Stimulated activated CD4-positive, alpha-beta T cell treated with anti-CD3 and anti-CD28 coated beads, Interleukin-1b, Interleukin-23, amount 100 ng/mL, for 24 hours (primary cell): Measurements from ENCODE around the gene ATP10B.
"Not testable (repeated sequence)": the region's sequence is repeated elsewhere in the genome, so short reads cannot be mapped to it uniquely, and the experiment has no call there.

Experiments
- DNase-seq, 4 experiments: peaks; one replicate each; pipeline ENCODE4 v3.0.0-alpha.2; 2020; ENCODE audit warnings: low read depth in 4 of 4, low spot score in 1 of 4

The ATP10B gene

DNA sequence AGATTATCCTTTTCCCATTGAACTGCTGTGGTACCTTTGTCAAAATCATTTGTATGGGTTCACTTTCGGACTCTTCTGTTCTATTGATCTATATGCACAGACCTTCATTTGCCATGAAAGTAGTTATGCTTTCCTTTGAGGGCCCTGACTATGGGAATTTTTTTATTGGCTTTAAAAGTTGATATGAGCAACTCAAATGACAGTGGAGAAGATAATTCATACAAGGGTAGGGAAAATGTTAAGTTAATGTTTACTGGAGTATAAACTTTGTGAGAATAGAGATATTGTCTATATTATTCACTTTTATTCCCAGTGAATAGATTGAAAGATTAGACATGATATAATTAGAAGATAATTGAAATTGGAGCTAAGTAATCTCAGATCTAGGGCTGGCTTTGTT is 94.8 kb downstream of the ATP10B start:
- DNase-seq: no peak

DNA sequence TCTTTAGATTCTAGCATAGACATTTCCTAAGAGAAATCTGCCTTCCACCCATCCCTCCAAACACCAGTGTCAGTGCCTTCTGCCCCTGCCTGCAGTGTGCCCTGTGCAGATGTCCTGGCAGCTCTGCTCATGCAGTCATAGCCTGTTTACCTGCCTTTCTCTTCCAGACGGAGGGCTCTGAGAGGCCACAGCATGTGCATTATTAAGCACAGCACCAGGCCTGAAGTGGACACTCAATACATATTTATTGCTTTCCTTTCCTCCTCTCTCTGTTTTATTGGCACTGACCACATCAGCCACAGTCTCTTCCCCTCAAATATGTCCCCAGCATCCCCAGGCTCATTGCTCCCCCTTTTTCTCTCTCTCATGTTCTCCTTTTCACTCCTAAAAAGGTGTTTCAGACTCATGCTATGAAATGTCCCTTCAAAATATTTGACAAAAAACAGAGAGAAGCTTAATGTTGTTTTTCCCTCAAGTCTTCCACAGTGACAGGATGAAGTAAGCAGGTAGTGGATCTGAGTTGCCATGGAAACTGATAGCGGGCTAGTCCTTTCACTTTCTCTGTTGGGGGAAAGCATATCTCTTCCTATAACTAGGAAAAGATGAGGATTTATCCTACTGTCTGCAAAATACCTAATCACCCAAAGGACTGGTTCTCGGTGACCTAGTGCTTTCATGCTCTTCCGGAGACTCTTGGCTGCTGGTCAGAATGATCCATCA is 100.9 kb downstream of the ATP10B start:
- no peak for DNase-seq

DNA sequence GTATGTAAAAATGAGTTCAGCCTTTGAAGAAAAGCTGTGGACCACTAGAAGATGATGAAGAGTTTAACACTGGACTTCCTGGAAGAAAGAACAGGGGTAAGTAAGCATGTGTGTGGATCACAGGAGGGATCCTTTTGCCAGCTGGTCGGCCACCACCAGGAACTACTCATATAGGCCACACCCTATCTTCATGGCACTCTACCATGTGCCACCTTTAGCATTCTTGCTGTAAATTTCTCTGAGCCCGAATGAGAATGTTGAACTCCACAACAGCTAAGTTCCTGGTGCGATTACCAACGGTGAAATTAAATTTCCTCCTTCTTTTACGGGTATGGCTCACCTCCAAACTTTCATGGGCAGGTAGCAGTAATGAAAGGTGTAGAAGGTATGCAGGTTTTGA is 102.3 kb downstream of the ATP10B start:
- no peak for DNase-seq

DNA sequence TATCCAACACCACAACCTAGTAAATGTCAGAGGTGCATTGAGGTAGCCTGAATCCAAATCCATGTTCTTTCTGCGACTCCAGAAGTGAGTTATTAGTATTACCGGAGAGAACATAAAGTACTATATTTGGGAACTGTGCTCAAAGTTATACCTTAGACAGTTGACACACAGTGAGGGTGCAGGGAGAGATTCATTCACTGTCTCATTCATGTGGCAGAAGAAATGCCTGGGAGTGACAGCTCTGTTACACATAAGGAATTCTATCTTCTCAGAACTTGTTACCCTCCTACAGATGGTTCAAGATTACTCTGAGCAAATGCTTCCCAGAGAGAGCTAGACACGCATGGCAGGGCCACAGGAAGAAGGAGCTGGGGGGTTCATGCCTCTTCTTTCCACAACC is 103.0 kb downstream of the ATP10B start:
- no peak for DNase-seq

DNA sequence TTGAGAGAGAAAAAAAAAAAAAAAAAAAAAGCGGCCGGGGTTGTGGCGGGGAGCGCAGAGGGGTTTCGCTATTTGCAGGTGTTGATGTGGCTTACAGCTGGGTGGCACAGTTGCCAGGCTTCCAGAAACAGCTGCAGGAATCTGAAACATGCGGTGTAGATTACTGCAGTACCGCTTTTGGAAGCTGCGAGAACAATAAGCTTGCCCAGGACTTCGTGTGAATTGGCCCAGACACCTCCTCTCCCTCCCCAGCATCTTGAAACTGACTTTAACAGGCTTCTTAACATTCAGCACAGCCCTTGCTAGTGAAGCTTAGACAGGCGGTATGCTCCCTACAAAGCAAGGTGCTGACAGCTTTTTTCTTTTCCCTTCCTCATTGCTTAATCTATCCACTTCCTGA is 104.0 kb downstream of the ATP10B start:
- no peak for DNase-seq

DNA sequence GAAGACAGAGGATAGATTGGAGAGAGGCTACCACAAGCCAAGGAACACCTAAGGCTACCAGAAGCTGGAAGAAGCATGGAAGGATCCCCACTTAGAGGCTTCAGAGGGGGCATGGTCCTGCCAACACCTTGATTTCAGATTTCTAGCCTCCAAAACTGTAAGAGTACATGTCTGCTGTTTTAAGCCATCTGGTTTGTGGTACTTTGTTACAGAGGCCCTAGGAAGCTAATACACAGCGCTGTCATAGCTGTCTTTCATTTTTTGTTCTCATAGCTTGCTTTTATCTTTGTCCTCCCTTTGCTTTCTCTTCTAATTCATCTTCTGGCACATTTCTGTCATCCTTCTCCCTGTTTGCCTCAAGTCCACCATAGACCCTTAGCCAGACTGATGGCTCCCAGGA is 104.5 kb downstream of the ATP10B start:
- DNase-seq: no peak

DNA sequence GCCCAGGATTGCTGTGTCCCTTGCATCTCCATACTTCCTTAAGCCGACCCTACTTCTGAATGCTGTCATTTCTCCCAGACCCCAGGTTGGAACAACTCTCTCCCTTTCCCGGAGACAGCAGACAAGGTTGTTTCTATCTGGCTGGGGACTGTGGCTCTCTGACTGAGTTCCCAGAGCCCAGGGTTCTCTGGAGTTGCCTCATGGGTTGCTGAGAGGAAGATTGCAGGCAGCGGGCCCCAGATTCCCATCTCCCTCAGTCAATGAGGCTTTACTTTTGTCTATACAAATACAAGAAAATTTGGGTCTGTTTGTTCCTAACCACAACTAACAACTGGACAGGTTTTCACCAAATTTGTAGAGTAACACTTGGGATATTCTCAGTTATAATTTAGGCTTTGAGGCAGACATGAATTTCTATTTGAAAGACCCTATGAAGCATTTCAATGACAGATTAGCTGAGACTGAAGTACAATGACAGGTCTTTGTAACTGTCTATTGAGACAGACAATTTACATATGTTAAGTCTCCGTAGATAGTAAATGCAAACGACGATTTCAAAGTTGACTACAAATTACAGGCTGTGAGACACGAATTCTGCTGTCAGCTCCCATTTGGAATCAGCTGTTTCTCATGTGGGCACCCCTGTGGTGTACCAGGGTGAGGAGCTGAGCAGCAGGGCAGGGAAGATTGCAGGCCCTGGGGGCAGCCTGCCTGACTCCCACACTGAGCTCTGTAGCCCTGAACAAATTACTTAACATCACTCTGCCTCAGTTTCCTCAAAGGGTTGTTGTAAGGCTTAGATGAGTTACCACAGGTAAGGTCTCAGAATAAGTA is 107.5 kb downstream of the ATP10B start:
- no peak for DNase-seq

DNA sequence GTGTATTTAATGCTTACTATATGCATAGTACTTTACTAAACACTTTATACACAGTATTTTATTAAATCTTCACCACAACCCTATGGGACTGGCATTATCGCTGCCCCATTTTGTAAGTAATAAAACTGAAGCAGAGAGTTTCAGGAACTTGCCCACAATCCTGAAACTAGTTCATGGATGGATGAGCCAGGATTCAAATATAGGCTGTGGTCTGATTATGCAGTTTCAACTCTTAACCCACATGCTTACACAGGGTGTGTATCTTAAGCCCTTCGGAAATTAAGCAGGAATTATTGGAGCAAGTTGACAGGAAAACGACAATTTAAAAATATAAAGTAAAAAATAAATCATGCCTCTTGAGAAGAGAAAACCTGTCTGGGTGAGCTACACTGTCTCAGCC is 109.0 kb downstream of the ATP10B start:
- DNase-seq: no peak

DNA sequence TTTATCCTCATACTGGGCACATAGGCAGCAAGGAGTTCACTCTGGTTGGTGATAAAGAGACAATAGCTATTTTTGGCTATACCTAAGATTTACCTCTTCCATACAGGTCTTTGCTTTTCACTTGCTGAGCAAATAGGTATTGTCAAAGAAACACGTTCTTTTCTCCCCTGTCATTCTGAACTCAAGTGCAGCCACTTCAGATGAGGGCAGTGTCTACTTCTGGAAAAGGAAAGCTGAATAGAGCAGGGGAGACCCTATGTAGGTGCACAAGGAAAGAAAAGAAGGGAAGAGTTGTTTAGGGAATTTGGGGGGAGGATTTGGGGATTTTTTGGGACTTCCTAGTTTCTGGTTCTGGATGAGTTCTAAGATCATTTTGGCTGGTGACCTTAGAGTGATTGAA is 109.6 kb downstream of the ATP10B start:
- no peak for DNase-seq

DNA sequence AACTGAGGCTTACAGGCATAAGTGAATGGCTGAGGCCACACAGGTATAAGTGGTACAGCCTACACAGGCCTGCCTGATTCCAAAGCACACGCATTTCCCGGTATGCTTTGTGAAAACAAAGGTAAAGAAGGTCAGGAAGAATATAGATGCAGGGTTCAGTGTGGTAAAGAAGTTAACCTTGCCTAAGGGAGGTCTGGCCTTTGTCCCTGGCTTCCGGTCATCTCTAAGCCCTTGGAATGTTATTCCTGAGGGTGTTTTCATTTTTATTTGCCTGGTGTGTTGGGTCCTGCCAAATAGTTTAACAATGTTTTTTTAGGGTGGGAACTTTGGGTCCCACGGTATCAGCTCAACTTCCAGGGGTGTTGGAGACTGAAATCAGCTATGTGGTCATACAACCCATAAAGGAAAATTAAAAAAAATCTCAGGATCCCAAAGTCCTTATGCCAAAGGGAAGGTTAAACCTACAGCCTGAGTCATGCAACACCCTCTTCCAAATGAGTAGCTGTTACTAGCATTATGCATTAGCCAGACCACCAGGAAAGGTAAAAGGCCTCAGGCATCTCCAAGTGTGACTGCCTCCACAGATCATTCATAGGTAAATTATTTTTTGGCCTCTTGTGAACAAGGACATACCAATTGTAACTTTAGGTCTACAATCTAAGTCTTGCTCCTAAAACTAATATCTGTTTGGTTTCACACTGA is 124.6 kb downstream of the ATP10B start:
- DNase-seq: no peak

DNA sequence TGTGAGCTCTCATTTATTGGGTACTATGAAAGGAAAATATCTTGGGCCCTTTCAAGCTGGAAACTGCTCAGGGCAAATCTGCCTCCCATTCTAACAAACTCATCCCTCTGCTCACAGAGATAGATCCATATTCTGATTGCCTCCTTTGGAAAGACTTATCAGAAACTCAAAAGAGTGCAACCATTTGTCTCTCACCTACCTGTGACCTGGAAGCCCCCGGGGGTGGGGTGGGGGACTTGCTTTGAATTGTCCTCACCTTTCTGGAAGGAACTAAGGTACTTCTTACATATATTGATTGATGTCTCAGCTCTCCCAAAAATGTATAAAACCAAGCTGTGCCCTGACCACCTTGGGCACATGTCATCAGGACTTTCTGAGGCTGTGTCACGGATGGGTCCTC is 125.3 kb downstream of the ATP10B start:
- DNase-seq: no peak

DNA sequence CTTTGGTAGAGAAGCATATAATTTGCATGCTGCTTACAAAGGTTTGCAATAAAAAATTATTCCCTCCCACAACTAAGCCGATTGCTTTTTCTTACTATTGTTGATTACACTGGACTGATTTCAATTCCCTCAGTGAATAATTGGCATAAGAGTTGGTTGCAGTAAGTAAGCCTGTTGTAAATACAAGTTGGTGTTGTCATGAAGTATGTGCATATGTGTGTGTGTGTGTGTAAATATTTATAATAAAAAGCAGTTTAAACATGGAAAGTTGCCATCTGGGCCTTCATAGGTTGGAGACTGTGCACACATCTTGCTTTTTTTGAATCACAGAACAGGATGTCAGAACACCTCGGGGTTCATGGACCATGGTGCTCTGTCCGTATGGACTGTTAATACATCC is 131.2 kb downstream of the ATP10B start:
- DNase-seq: no peak

DNA sequence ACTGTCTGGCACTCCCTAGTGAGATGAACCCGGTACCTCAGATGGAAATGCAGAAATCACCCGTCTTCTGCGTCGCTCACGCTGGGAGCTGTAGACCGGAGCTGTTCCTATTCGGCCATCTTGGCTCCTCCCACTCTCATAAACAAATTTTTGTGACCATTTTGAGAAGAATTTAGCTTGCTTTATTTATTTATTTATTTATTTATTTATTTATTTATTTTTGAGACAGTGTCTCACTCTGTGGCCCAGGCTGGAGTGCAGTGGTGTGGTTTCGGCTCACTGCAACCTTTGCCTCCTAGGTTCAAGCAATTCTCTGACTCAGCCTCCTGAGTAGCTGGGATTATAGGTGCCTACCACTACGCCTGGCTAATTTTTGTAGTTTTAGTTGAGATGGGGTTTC is 136.5 kb downstream of the ATP10B start:
- not testable (repeated sequence) for DNase-seq

DNA sequence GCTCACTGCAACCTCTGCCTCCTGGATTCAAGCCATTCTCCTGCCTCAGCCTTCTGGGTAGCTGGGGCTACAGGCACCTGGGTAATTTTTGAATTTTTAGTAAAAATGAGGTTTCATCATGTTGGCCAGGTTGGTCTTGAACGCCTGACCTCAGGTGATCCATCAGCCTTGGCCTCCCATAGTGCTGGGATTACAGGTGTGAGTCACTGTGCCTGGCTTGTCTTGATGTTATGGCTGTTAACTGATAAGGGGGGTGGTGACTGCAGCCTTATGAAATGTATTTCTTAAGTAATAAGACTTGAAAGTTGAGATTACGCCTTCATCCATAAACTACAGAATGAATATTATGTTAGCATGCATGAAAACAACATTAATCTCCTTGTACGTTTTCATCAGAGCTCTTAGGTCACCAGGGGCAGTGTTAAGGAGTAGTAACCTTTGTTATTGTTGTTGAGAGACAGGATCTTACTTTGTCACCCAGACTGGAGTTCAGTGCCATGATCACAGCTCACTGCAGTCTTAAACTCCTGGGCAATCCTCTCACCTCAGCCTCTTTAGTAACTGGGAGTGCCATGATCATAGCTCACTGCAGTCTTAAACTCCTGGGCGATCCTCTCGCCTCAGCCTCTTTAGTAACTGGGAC is 148.3 kb downstream of the ATP10B start:
- no peak for DNase-seq

DNA sequence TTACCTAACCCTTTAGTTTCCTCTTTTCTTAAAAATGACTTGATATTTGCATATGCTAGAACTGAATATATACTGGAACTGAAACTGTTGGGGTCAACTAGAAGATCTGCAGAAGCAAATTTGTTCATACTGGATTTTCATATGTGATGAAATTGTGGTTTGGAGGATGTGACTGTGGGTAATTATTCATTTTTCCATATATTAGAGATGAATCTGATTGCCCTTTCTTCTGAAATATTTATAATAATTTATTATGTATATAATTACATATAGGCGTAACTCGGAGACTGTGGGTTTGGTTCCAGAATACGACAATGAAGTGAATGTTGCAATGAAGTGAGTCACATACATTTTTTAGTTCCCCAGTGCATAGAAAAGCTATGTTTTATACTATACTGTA is 149.1 kb downstream of the ATP10B start:
- no peak for DNase-seq

DNA sequence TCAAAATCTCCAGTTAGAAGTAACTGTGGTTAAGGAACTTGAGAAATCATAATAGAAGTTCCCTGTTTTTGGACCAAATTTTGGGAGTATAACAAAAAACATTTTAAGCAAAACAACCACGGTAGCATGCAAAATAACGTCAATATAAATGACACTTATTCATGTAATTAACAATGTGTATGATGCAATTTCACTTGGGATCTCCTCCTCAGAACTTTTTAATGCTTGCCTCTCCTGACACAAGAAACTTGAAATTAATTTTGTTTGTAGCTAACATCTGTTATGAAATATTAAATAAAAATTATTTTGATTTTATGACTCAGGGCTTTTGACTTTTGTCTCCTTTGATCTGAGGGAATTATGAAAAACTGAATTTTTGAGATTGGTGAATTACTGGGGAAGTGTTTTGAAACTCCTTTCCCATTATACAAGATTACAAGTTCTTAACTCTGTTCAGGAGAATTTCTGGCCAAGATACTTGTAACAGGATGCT is 149.7 kb downstream of the ATP10B start:
- no peak for DNase-seq

DNA sequence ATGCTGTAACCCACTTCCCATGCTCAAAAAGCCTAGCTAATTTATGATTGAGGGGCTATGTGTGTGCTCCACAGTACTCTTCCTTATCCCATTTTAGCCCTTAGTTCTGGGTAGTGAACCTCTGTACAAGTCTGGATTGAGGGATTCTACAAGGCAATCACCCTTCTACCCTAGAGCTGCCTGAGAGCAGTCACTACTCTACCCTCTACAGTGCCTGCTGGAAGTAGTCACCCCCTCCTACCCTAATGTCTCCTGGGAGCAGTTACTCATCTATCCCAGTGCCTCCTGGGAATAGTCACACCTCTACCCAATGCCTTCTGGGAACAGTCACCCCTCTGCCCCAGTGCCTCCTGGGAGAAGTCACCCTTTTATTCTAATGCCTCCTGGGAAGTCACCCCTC is 150.6 kb downstream of the ATP10B start:
- DNase-seq: no peak

DNA sequence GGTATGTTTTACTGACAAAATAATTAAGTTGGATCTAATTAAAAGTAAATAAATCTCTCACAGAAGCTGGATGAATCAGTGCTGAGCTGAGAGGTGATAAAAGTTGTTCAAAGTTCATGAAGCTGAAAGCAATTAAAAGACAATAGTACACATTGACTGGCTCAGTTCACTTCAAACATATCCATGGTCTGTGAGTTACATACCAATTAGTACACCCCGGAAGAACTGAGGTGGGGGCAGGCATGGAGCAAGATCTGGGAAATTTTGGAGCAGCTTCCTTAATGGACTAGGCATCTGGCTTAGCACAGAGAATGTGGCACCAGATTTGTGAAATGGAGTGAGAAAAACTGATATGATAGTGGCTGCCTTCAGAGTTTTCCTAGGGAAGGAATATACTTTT is 152.7 kb downstream of the ATP10B start:
- no peak for DNase-seq

DNA sequence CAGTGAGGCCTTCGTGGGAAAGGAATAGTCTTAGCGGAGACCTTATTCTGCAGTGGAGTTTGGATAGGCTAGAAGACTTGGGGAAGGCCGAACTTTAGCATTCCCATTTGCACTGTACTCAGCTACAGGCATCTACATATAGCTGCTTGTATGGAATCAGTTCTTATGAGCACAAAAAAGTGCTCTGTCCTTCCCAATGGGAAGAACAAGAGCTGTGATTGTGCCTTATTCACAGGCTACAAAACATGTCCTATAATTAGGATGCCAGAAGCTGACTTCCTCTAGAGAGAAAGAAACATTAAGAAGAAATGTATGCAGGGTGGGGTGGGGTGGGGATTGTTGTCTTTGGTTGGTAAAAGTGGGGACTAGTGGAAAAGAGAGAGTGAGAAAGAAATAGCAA is 154.7 kb downstream of the ATP10B start:
- DNase-seq: no peak

DNA sequence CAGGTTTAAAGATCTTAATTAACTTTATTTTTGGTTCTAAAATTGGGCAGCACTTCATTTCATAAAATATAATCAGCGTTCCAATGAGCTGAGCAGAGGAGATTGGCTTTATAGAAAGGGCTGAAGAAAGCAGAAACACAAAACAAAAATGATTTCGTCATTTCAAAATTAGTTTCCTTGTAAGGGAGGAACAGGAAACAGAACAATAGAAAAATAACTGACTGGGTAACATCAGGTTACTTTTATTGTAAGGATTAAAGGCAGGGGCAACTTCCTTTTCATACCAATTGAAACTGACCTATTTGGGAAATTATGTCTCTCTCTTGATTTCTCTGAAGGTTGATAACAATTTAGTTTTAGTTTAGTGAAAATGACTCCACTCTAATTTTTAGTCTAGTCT is 157.1 kb downstream of the ATP10B start:
- DNase-seq: no peak

DNA sequence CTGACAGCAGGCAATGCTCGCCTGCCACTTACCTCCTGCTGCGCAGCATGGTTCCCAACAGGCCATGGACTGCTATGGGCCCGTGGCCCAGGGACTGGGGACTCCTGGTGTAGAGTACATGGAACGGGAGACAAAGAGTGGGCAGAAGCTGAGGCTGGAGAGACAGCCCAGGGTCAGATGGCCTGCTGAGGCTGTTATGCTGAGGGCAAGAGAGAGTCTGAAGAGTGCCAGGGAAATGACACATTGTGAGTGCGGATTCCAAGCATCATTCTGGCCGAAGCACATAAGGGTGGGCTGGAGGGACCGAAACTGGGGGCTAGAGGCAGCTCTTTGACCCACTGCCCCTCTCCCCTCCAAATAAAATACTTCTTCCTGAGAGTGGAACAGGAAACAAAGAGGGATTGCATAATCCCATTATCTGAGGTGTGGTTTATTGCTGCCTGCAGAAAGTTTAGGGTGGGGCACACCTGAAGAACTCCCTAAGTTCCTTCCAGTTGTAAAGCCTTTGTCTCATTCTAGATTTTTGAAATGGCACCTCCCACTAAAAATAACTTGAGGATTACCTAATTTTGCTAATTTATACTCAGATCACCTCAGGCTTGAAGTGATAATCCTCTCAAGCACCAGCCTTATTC is 158.1 kb downstream of the ATP10B start:
- no peak for DNase-seq
